Neural cell (in vitro differentiated cells): ENCODE results near the gene PDLIM5.

ENCODE experiments used
- CTCF ChIP-seq: fragments of 450-650 bp; IDR thresholded peaks from 2 replicates; pipeline ENCODE4 v1.5.1; 2014; ENCODE audit warnings: antibody characterized with exemption, mild to moderate bottlenecking, moderate library complexity; ENCODE audit not compliant: poor library complexity, severe bottlenecking
- EP300 ChIP-seq: fragments of 450-650 bp; conservative IDR thresholded peaks from 2 replicates; pipeline ENCODE4 v1.6.1; 2014; ENCODE audit warnings: antibody characterized with exemption, mild to moderate bottlenecking, moderate library complexity; ENCODE audit not compliant: poor library complexity, severe bottlenecking
- EZH2 ChIP-seq: fragments of 200-600, 300-800 bp; shearing (Covaris generic), sonication (generic); IDR thresholded peaks from 2 replicates; pipeline ENCODE4 v1.6.1; 2014; ENCODE audit warnings: antibody characterized with exemption, low read length, borderline replicate concordance, mild to moderate bottlenecking; ENCODE audit not compliant: insufficient read depth, poor library complexity, severe bottlenecking
- MXI1 ChIP-seq: fragments of 450-650 bp; conservative IDR thresholded peaks from 2 replicates; pipeline ENCODE4 v1.6.1; 2014; ENCODE audit warnings: antibody characterized with exemption, mild to moderate bottlenecking; ENCODE audit not compliant: poor library complexity, severe bottlenecking
- POLR2AphosphoS5 ChIP-seq: IDR thresholded peaks from 2 replicates; pipeline ENCODE4 v1.6.1; 2012
- RAD21 ChIP-seq: fragments of 450-650 bp; conservative IDR thresholded peaks from 2 replicates; pipeline ENCODE4 v1.6.1; 2014; ENCODE audit warnings: antibody characterized with exemption, mild to moderate bottlenecking, moderate library complexity
- REST ChIP-seq: IDR thresholded peaks from 2 replicates; pipeline ENCODE4 v1.6.1; 2012; ENCODE audit warnings: borderline replicate concordance
- SMC3 ChIP-seq: fragments of 450-650 bp; conservative IDR thresholded peaks from 2 replicates; pipeline ENCODE4 v1.6.1; 2014; ENCODE audit warnings: antibody characterized with exemption, mild to moderate bottlenecking, moderate library complexity; ENCODE audit not compliant: poor library complexity
- TAF1 ChIP-seq: IDR thresholded peaks from 2 replicates; pipeline ENCODE4 v1.6.1; 2012; ENCODE audit warnings: low read depth

GRCh38 chr4:94574050-94574449 is 122.3 kb downstream of the PDLIM5 start:
- TF ChIP-seq CTCF (no peak), POLR2AphosphoS5 (no peak), EZH2 (no peak), EP300 (no peak), RAD21 (no peak), REST (no peak), SMC3 (no peak), TAF1 (no peak), MXI1 (no peak)
